ENCODE results near the gene MAGI1. TPM values are rescaled to one million over a fixed set of nuclear protein-coding genes. Genes with fewer than 3 reads are reported as not detected.

MAGI1 gene
- polyA plus RNA-seq, 1 experiment: 14.2 TPM

- no peak for TF ChIP-seq CTCF (IDR thresholded peaks at IDR 0.05; ENCODE audit: low read depth, low read length)
- POLR2A ChIA-PET: no interaction called here
- Histone ChIP-seq H3K4me3 (ENCODE audit: low read depth, low read length) (no peak overlapping the region), H3K27me3 (ENCODE audit: control insufficient read depth, insufficient read depth, low read length) (no peaks in the 10 kb centered on the region), H3K27ac (ENCODE audit: low read depth, low read length) (no peak overlapping the region), H3K9me3 (ENCODE audit: control insufficient read depth, insufficient read depth, low read length) (no peaks in the 10 kb centered on the region)
- CTCF ChIA-PET: no interaction called here
- DNase-seq (ENCODE audit: low read depth, low spot score): no peak
These were observed 433.7 kb downstream of the MAGI1 start for GRCh38 chr3:65604863-65605526.

GRCh38 chr3:65603631-65604030 lies 435.1 kb downstream of the MAGI1 start:
- H3K4me3 ChIP-seq (ENCODE audit: low read depth, low read length): no peak overlapping the region
- no peak overlapping the region for H3K27ac ChIP-seq (ENCODE audit: low read depth, low read length)
- H3K9me3 ChIP-seq (ENCODE audit: control insufficient read depth, insufficient read depth, low read length): no peaks in the 10 kb centered on the region
- TF ChIP-seq CTCF (IDR thresholded peaks at IDR 0.05; ENCODE audit: low read depth, low read length): no peak
- CTCF ChIA-PET: no interaction called here
- no peaks in the 10 kb centered on the region for H3K27me3 ChIP-seq (ENCODE audit: control insufficient read depth, insufficient read depth, low read length)
- DNase-seq (ENCODE audit: low read depth, low spot score): no peak
- POLR2A ChIA-PET: no interaction called here

- ChIA-PET POLR2A (no interaction called here), CTCF (no interaction called here)
- TF ChIP-seq CTCF (IDR thresholded peaks at IDR 0.05; ENCODE audit: low read depth, low read length): no peak
- Histone ChIP-seq H3K9me3 (ENCODE audit: control insufficient read depth, insufficient read depth, low read length) (no peaks in the 10 kb centered on the region), H3K27ac (ENCODE audit: low read depth, low read length) (no peak overlapping the region), H3K4me3 (ENCODE audit: low read depth, low read length) (no peak overlapping the region), H3K27me3 (ENCODE audit: control insufficient read depth, insufficient read depth, low read length) (no peaks in the 10 kb centered on the region)
- DNase-seq (ENCODE audit: low read depth, low spot score): no peak
These were observed 437.8 kb downstream of the MAGI1 start for GRCh38 chr3:65600888-65601287.

- ChIA-PET CTCF (no interaction called here), POLR2A (no interaction called here)
- H3K9me3 ChIP-seq (ENCODE audit: control insufficient read depth, insufficient read depth, low read length): no peaks in the 10 kb centered on the region
- no peaks in the 10 kb centered on the region for H3K27me3 ChIP-seq (ENCODE audit: control insufficient read depth, insufficient read depth, low read length)
- no peak for DNase-seq (ENCODE audit: low read depth, low spot score)
- no peak for TF ChIP-seq CTCF (IDR thresholded peaks at IDR 0.05; ENCODE audit: low read depth, low read length)
- H3K4me3 ChIP-seq (ENCODE audit: low read depth, low read length): peak overlapping the region; percentile 60
- no peak overlapping the region for H3K27ac ChIP-seq (ENCODE audit: low read depth, low read length)
These were observed 440.7 kb downstream of the MAGI1 start for GRCh38 chr3:65597952-65598413.

- ChIA-PET CTCF (interaction anchor here (1.3 to 2.2 kb wide), 2 partner anchors 76 to 158 kb away, joined by 3 to 7 read pairs; no protein-coding TSS in a partner anchor), POLR2A (no interaction called here)
- peak overlapping the region; percentile 34 for H3K27ac ChIP-seq (ENCODE audit: low read depth, low read length)
- no peaks in the 10 kb centered on the region for H3K9me3 ChIP-seq (ENCODE audit: control insufficient read depth, insufficient read depth, low read length)
- no peaks in the 10 kb centered on the region for H3K27me3 ChIP-seq (ENCODE audit: control insufficient read depth, insufficient read depth, low read length)
- no peak for DNase-seq (ENCODE audit: low read depth, low spot score)
- no peak for TF ChIP-seq CTCF (IDR thresholded peaks at IDR 0.05; ENCODE audit: low read depth, low read length)
- peak overlapping the region; percentile 60 for H3K4me3 ChIP-seq (ENCODE audit: low read depth, low read length)
These were observed 441.3 kb downstream of the MAGI1 start for GRCh38 chr3:65597226-65597951.
